WERI-Rb-1 (cell line): ENCODE measurements around the gene PHPT1.

Source experiments
- DNase-seq: peaks from one replicate; pipeline ENCODE4 v3.0.0-alpha.2; 2020
- H3K27ac ChIP-seq: fragments of 250-450 bp; sonication (Bioruptor Pico); 2 replicates; pipeline ENCODE4 v1.5.1; 2020; ENCODE audit warnings: mild to moderate bottlenecking, moderate library complexity
- H3K27me3 ChIP-seq: fragments of 250-450 bp; sonication (Bioruptor Pico); 2 replicates; pipeline ENCODE4 v1.5.1; 2021; ENCODE audit warnings: mild to moderate bottlenecking, low read depth, moderate library complexity; ENCODE audit not compliant: insufficient read depth, severe bottlenecking
- H3K36me3 ChIP-seq: fragments of 250-450 bp; sonication (Bioruptor Pico); 2 replicates; pipeline ENCODE4 v1.5.1; 2020; ENCODE audit warnings: mild to moderate bottlenecking, moderate library complexity
- H3K4me3 ChIP-seq: 2 replicates; pipeline ENCODE4 v1.5.1; 2011; ENCODE audit warnings: low read depth, mild to moderate bottlenecking, control low read depth, low read length
- H3K9me3 ChIP-seq: fragments of 250-450 bp; sonication (Bioruptor Pico); 2 replicates; pipeline ENCODE4 v1.5.1; 2021; ENCODE audit warnings: mild to moderate bottlenecking, moderate library complexity; ENCODE audit not compliant: severe bottlenecking
- CTCF ChIP-seq: IDR thresholded peaks from 2 replicates; pipeline ENCODE4 v1.5.1; 2011; ENCODE audit warnings: low read depth, mild to moderate bottlenecking, control low read depth, inconsistent platforms, low read length

Gene PHPT1

DNA sequence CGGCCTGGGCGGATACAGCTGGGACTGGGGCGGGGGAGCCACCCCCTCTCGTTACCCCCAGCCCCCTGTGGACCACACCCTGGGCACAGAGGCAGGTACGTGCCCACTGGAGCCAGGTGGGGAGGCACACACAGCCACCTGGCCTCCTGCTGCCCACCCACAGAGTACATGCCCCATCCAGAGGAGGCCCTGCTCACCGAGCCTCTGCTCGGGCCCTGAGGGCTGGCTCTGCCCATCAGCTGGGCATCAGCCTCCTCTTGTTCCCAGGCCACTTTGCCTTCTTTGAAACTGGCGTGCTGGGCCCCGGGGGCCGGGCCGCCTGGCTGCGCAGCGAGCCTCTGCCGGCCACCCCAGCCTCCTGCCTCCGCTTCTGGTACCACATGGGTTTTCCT, 9.2 kb downstream of the PHPT1 start:
- no peak overlapping the region for H3K27ac ChIP-seq
- no peak overlapping the region for H3K4me3 ChIP-seq
- no peaks in the 10 kb centered on the region for H3K27me3 ChIP-seq
- no peaks in the 10 kb centered on the region for H3K9me3 ChIP-seq
- no peak for DNase-seq
- H3K36me3 ChIP-seq: peaks cover 79% of the 10 kb centered on the region
- TF ChIP-seq CTCF: no peak

DNA sequence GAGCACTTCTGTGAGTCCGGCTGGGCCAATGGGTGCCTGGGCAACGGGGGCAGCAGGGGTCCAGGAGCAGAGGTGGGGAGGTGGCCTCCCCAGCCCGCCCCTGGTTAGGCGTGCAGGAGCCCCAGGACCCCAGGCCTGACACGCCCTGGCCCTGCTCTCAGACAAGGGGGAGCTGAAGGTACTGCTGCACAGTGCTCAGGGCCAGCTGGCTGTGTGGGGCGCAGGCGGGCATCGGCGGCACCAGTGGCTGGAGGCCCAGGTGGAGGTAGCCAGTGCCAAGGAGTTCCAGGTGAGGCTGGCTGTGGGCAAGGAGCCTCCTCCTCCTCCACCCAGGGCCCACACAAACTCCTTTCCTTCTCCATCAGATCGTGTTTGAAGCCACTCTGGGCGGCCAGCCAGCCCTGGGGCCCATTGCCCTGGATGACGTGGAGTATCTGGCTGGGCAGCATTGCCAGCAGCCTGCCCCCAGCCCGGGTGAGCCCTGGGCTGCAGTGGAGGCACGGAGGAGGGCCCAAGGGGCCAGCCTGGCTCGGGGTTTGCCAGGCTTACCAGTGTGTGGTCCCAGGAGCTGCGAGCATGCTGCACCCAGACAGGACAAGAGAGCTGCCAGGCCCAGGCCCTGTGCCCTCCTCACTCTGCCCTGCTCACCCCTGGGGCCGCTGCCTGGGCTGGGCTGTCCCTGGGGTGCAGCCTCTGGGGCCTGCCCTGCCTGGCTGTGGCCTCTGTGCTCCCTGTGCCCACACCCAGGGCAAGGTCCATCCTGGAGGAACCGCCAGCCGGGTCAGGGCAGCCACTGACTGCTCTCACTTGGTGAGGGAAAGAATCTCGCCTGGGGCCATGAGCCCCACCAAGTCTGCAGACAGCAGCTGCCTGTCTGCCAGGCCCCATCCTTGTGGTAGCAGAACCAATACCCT, 9.9 kb downstream of the PHPT1 start:
- Histone ChIP-seq H3K27ac (peak overlapping the region; percentile 29; the same call in 1 of the 2 replicates), H3K27me3 (no peaks in the 10 kb centered on the region), H3K36me3 (peaks cover 86% of the 10 kb centered on the region), H3K9me3 (no peaks in the 10 kb centered on the region), H3K4me3 (no peak overlapping the region)
- DNase-seq: no peak
- no peak for TF ChIP-seq CTCF

DNA sequence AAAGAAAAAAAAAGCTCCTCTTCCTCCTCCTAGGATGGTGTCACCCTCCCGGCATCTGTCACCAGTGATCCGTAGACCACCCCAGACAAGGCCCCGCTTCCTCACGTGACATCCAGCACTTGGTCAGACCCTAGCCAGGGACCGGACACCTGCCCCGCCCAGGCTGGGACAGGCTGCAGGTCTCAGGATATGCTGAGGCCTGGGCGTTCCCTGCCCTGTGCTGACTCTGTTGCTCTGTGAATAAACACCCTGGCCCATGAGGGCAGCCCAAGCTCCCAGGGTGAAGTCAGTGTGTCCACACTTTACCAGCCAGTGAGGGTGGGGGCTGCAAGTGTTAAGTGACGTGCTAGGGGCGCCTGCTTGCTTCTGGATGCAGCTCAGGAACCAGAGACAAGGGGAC, 11.3 kb downstream of the PHPT1 start:
- H3K36me3 ChIP-seq: peaks cover 87% of the 10 kb centered on the region
- peak overlapping the region; percentile 23; the same call in 1 of the 2 replicates for H3K27ac ChIP-seq
- H3K9me3 ChIP-seq: no peaks in the 10 kb centered on the region
- DNase-seq: no peak
- no peaks in the 10 kb centered on the region for H3K27me3 ChIP-seq
- H3K4me3 ChIP-seq: no peak overlapping the region
- no peak for TF ChIP-seq CTCF

GRCh38 chr9:136860933-136861873, 12.0 kb downstream of the PHPT1 start:
- Histone ChIP-seq H3K27ac (no peak overlapping the region), H3K9me3 (no peaks in the 10 kb centered on the region), H3K36me3 (peaks cover 87% of the 10 kb centered on the region), H3K4me3 (no peak overlapping the region), H3K27me3 (no peaks in the 10 kb centered on the region)
- DNase-seq: no peak
- no peak for TF ChIP-seq CTCF

DNA sequence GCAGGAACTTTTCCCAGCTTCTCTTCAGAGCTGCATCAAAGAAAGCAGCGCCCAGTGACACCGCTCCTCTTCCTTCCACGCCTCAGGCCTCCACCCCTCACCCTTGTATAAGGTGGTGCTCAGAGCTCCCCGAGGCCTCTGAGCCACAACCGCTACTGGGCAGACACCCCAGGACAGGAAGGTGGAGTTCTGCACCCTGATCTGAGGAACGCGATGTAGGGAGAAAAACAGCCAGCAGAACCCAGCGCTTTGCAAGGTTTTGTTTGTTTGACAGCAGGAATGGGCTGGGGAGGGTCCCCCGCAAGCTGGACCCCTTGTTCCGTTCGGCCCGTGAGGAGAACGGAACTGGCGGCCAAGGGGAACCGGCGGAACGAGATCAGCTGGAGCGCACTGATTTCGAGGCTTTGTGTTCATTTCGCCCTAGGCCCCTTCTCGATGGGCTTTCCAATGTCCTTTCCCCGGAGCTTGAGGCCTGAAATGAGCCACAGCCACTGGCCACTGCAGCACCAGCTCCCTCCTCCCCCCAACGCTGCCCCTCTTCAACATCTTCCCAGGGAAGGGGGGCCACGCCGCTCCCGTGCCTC, 12.8 kb downstream of the PHPT1 start:
- no peak for TF ChIP-seq CTCF
- H3K27ac ChIP-seq: no peak overlapping the region
- H3K27me3 ChIP-seq: no peaks in the 10 kb centered on the region
- peaks cover 3% of the 10 kb centered on the region for H3K9me3 ChIP-seq
- H3K4me3 ChIP-seq: no peak overlapping the region
- peaks cover 79% of the 10 kb centered on the region for H3K36me3 ChIP-seq
- DNase-seq: no peak
